ENCODE data around the gene ZNF660.

DNA sequence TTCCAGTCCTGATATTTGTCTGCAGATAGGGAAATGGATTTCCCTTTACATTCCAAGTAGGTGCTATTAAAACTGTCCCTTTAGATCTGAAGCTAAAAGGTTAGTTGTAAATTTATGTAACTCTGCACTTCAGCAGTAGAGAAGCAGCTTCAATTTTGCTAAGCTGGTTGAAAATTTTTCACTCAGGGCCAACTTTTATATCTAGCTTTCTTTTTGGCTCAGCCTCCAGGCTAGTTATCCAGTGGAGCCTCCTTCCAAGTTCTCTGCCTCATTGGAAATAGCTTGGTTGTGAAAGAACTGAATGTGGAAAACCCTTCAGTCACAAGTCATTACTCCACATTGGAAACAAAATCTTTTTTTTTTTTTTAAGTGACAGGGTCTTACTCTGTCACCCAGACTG, 8.2 kb upstream of the ZNF660 start:
- TF ChIP-seq, protein P1, sequence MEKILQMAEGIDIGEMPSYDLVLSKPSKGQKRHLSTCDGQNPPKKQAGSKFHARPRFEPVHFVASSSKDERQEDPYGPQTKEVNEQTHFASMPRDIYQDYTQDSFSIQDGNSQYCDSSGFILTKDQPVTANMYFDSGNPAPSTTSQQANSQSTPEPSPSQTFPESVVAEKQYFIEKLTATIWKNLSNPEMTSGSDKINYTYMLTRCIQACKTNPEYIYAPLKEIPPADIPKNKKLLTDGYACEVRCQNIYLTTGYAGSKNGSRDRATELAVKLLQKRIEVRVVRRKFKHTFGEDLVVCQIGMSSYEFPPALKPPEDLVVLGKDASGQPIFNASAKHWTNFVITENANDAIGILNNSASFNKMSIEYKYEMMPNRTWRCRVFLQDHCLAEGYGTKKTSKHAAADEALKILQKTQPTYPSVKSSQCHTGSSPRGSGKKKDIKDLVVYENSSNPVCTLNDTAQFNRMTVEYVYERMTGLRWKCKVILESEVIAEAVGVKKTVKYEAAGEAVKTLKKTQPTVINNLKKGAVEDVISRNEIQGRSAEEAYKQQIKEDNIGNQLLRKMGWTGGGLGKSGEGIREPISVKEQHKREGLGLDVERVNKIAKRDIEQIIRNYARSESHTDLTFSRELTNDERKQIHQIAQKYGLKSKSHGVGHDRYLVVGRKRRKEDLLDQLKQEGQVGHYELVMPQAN (conservative IDR thresholded peaks at IDR 0.05) = no peak
- TF ChIP-seq BMI1 (IDR thresholded peaks at IDR 0.05; ENCODE audit: borderline replicate concordance) (no peak), FOXK2 (IDR thresholded peaks at IDR 0.05) (no peak), BHLHE40 (IDR thresholded peaks at IDR 0.05; ENCODE audit: borderline replicate concordance in 1 of 2, low read depth in 2 of 2, low read length in 1 of 2) (no peak), NFIC (IDR thresholded peaks at IDR 0.05; ENCODE audit: low read depth, low read length) (no peak), YY1 (IDR thresholded peaks at IDR 0.05; ENCODE audit: low read depth, low read length) (no peak), POLR2A (IDR thresholded peaks at IDR 0.05; ENCODE audit: low read depth, low read length) (no peak), EZH2 (IDR thresholded peaks at IDR 0.05; ENCODE audit: borderline replicate concordance, control insufficient read depth, low read depth, low read length) (no peak)
- TF ChIP-seq, protein P2, sequence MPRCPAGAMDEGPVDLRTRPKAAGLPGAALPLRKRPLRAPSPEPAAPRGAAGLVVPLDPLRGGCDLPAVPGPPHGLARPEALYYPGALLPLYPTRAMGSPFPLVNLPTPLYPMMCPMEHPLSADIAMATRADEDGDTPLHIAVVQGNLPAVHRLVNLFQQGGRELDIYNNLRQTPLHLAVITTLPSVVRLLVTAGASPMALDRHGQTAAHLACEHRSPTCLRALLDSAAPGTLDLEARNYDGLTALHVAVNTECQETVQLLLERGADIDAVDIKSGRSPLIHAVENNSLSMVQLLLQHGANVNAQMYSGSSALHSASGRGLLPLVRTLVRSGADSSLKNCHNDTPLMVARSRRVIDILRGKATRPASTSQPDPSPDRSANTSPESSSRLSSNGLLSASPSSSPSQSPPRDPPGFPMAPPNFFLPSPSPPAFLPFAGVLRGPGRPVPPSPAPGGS (IDR thresholded peaks at IDR 0.05; ENCODE audit: borderline replicate concordance, insufficient read depth, low read depth, low read length, poor library complexity, severe bottlenecking) = no peak
- TF ChIP-seq, protein P3, sequence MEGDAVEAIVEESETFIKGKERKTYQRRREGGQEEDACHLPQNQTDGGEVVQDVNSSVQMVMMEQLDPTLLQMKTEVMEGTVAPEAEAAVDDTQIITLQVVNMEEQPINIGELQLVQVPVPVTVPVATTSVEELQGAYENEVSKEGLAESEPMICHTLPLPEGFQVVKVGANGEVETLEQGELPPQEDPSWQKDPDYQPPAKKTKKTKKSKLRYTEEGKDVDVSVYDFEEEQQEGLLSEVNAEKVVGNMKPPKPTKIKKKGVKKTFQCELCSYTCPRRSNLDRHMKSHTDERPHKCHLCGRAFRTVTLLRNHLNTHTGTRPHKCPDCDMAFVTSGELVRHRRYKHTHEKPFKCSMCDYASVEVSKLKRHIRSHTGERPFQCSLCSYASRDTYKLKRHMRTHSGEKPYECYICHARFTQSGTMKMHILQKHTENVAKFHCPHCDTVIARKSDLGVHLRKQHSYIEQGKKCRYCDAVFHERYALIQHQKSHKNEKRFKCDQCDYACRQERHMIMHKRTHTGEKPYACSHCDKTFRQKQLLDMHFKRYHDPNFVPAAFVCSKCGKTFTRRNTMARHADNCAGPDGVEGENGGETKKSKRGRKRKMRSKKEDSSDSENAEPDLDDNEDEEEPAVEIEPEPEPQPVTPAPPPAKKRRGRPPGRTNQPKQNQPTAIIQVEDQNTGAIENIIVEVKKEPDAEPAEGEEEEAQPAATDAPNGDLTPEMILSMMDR (IDR thresholded peaks at IDR 0.05 in 2 of 3, conservative IDR thresholded peaks at IDR 0.05 in 1 of 3; ENCODE audit: control insufficient read depth in 2 of 3, extremely low read depth in 1 of 3, insufficient read depth in 1 of 3, low read depth in 3 of 3, low read length in 3 of 3) = no peak
- TF ChIP-seq, protein P4, sequence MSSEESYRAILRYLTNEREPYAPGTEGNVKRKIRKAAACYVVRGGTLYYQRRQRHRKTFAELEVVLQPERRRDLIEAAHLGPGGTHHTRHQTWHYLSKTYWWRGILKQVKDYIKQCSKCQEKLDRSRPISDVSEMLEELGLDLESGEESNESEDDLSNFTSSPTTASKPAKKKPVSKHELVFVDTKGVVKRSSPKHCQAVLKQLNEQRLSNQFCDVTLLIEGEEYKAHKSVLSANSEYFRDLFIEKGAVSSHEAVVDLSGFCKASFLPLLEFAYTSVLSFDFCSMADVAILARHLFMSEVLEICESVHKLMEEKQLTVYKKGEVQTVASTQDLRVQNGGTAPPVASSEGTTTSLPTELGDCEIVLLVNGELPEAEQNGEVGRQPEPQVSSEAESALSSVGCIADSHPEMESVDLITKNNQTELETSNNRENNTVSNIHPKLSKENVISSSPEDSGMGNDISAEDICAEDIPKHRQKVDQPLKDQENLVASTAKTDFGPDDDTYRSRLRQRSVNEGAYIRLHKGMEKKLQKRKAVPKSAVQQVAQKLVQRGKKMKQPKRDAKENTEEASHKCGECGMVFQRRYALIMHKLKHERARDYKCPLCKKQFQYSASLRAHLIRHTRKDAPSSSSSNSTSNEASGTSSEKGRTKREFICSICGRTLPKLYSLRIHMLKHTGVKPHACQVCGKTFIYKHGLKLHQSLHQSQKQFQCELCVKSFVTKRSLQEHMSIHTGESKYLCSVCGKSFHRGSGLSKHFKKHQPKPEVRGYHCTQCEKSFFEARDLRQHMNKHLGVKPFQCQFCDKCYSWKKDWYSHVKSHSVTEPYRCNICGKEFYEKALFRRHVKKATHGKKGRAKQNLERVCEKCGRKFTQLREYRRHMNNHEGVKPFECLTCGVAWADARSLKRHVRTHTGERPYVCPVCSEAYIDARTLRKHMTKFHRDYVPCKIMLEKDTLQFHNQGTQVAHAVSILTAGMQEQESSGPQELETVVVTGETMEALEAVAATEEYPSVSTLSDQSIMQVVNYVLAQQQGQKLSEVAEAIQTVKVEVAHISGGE (CRISPR knock-in tag; IDR thresholded peaks at IDR 0.05) = no peak
